SK-N-MC (cell line): ENCODE measurements around the gene LONP2.
"Not testable (repeated sequence)": the region's sequence is repeated elsewhere in the genome, so short reads cannot be mapped to it uniquely, and the experiment has no call there.

Experiments used
- DNase-seq: peaks from one replicate; pipeline ENCODE4 v3.0.0-alpha.2; 2011; ENCODE audit warnings: low read depth, low spot score
- H3K27ac ChIP-seq: fragments of 200-600 bp; sonication (generic); 2 replicates; pipeline ENCODE4 v1.5.1; 2016; ENCODE audit warnings: mixed run types
- H3K36me3 ChIP-seq: fragments of 200-600 bp; sonication (generic); 2 replicates; pipeline ENCODE4 v1.6.1; 2017; ENCODE audit warnings: antibody characterized with exemption, low read length, mixed read lengths; ENCODE audit not compliant: insufficient read depth
- H3K4me3 ChIP-seq: fragments of 200-600 bp; sonication (generic); 2 replicates; pipeline ENCODE4 v1.5.1; 2016
- H3K9ac ChIP-seq: fragments of 200-600 bp; sonication (generic); 2 replicates; pipeline ENCODE4 v1.8.0; 2017; ENCODE audit warnings: mixed run types, mixed read lengths; ENCODE audit not compliant: insufficient read length
- H3K9me3 ChIP-seq: fragments of 200-600 bp; sonication (generic); 2 replicates; pipeline ENCODE4 v1.6.1; 2017; ENCODE audit warnings: low read depth, mild to moderate bottlenecking, antibody characterized with exemption, low read length, moderate library complexity, mixed read lengths
- EZH2 ChIP-seq: fragments of 200-600 bp; sonication (generic); IDR thresholded peaks from one replicate; pipeline ENCODE4 v1.6.1; 2017; ENCODE audit warnings: antibody characterized with exemption
- FOXP2 ChIP-seq: optimal IDR thresholded peaks from 2 replicates; pipeline ENCODE3; 2011; ENCODE audit warnings: mild to moderate bottlenecking, moderate library complexity; ENCODE audit not compliant: insufficient read depth; ENCODE audit errors: extremely low read length, control extremely low read depth
- POLR2AphosphoS5 ChIP-seq: IDR thresholded peaks from 2 replicates; pipeline ENCODE4 v1.6.1; 2012; ENCODE audit warnings: mild to moderate bottlenecking, low read depth, low read length, borderline replicate concordance

LONP2 gene

GRCh38 chr16:48232493-48233040, 11.5 kb upstream of the LONP2 start:
- Histone ChIP-seq H3K4me3 (no peak overlapping the region), H3K36me3 (no peaks in the 10 kb centered on the region), H3K9ac (no peak overlapping the region), H3K9me3 (no peaks in the 10 kb centered on the region), H3K27ac (no peak overlapping the region)
- TF ChIP-seq EZH2 (no peak), FOXP2 (no peak), POLR2AphosphoS5 (no peak)
- DNase-seq: no peak

DNA sequence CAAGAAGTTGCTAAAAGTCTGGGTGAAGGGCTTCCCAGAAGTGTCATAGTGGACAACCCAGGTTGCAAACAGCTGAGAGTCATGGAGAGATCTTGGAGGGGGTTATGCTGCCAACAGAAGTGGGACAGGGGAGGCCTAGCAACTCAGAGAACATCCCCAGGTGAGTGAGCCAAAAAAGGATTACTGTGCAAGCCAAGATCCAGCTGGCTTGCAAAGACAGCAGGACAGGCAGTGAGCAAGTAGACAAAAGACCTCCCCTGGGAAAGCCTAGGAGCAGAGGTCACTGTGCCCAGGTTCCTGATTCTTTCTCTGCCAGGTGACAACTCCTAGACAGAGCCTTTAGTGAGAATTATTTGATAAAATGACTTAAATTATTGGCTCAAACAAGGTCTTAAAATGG, 9.5 kb upstream of the LONP2 start:
- Histone ChIP-seq H3K4me3 (no peak overlapping the region), H3K9ac (no peak overlapping the region), H3K27ac (no peak overlapping the region), H3K9me3 (no peaks in the 10 kb centered on the region), H3K36me3 (no peaks in the 10 kb centered on the region)
- DNase-seq: no peak
- no peak for TF ChIP-seq EZH2
- no peak for TF ChIP-seq POLR2AphosphoS5
- TF ChIP-seq FOXP2: no peak

GRCh38 chr16:48235058-48235555, 9.0 kb upstream of the LONP2 start:
- Histone ChIP-seq H3K27ac (no peak overlapping the region), H3K9ac (no peak overlapping the region), H3K9me3 (no peaks in the 10 kb centered on the region), H3K36me3 (no peaks in the 10 kb centered on the region), H3K4me3 (no peak overlapping the region)
- no peak for TF ChIP-seq FOXP2
- TF ChIP-seq POLR2AphosphoS5: no peak
- no peak for TF ChIP-seq EZH2
- no peak for DNase-seq

GRCh38 chr16:48235556-48236136, 8.5 kb upstream of the LONP2 start:
- no peaks in the 10 kb centered on the region for H3K36me3 ChIP-seq
- no peak overlapping the region for H3K9ac ChIP-seq
- H3K4me3 ChIP-seq: no peak overlapping the region
- no peaks in the 10 kb centered on the region for H3K9me3 ChIP-seq
- no peak for TF ChIP-seq POLR2AphosphoS5
- no peak for TF ChIP-seq FOXP2
- no peak for TF ChIP-seq EZH2
- no peak for DNase-seq
- H3K27ac ChIP-seq: no peak overlapping the region

DNA sequence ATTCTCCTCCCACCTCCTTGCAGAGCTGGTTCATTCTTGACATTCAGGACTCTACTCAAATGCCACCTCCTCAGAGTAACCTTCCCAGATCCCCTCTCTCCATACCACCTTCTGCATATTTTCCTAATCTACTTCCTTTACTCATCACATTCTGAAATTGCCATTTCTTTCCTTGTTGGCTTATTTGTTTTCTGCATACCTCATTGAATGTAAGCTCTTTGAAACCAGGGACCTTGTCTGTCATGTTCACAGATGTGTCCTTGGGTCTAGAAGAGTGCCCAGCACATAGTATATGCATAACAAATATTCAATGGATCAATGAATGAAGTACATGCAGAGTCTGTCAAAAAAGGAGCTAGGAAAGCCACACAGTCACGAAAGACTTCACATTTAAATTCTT, 7.8 kb upstream of the LONP2 start:
- no peaks in the 10 kb centered on the region for H3K36me3 ChIP-seq
- H3K9me3 ChIP-seq: no peaks in the 10 kb centered on the region
- H3K27ac ChIP-seq: no peak overlapping the region
- no peak overlapping the region for H3K4me3 ChIP-seq
- TF ChIP-seq EZH2 (no peak), FOXP2 (no peak), POLR2AphosphoS5 (no peak)
- DNase-seq: no peak
- no peak overlapping the region for H3K9ac ChIP-seq

DNA sequence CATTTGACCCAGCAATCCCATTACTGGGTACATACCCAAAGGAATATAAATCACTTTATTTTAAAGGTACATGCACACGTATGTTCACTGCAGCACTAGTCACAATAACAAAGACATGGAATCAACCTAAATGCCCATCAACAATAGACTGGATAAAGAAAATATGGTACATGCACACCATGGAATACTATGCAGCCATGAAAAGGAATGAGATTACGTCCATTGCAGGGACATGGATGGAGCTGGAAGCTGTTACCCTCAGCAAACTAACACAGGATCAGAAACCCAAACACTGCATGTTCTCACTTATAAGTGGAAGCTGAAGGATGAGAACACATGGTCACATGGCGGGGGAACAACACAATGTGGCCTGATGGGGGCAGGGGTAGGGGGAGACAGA, 4.0 kb upstream of the LONP2 start:
- DNase-seq, H3K9ac ChIP-seq, H3K36me3 ChIP-seq, H3K4me3 ChIP-seq, H3K27ac ChIP-seq, H3K9me3 ChIP-seq: not testable (repeated sequence)

- Histone ChIP-seq H3K9ac (peak overlapping the region; percentile 79), H3K27ac (no peak overlapping the region), H3K4me3 (peak overlapping the region; percentile 80), H3K9me3 (no peaks in the 10 kb centered on the region), H3K36me3 (no peaks in the 10 kb centered on the region)
- TF ChIP-seq FOXP2: no peak
- no peak for TF ChIP-seq EZH2
- no peak for TF ChIP-seq POLR2AphosphoS5
- DNase-seq: no peak
These were observed 729 bp downstream of the LONP2 start for GRCh38 chr16:48244863-48245195.

DNA sequence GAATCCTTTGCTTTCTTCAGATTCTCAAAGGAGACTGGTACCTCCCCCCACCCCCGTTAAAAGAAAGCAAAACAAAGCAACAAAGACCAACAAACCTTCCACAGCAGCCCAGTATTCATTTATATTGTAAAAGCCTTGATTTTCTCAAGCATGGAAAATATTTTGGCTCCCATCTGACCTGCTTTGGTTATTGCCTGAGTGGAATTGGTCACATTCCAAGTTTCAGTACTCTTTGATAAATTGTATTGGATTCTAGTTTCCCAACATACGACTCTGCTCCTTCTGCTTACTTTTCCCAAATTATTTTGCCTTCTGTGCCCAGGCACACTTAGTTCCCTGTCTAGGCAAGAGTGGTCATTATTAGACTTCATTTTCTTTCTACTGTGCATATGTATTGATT, 2.0 kb downstream of the LONP2 start:
- Histone ChIP-seq H3K36me3 (no peaks in the 10 kb centered on the region), H3K27ac (no peak overlapping the region), H3K9me3 (no peaks in the 10 kb centered on the region), H3K4me3 (no peak overlapping the region), H3K9ac (no peak overlapping the region)
- TF ChIP-seq POLR2AphosphoS5: no peak
- no peak for TF ChIP-seq EZH2
- TF ChIP-seq FOXP2: no peak
- no peak for DNase-seq

DNA sequence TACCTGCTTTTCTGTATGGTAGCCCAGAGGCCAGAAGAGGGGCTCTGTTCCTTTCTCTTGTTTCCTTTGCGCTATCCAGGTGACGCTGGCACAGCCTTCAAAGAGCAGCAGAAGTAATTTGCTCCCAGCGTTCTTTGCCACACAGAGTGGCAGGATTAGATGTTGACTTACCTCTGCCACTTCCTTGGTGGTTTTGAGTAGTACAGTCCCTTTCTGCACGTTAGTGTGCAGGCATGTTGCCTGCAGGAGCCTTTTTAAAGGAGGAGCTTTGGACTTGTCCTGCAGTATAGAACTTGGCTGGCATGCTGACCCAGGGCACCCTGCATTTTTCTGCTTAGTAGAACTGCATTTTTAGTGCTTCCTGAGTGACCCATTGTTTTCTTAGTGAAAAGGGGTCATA, 3.2 kb downstream of the LONP2 start, which contains the start of gene ABCC11:
ABCC11 (minus strand) TSS at position 229 of the 400 bp plus-strand sequence. CDS start 15,618 bp downstream, outside the sequence.
- Histone ChIP-seq H3K4me3 (no peak within 1 kb of the TSS), H3K9ac (no peak within 1 kb of the TSS), H3K27ac (no peak within 1 kb of the TSS), H3K36me3 (no peaks in the 10 kb centered on the region), H3K9me3 (no peaks in the 10 kb centered on the region)
- TF ChIP-seq EZH2: no peak
- TF ChIP-seq POLR2AphosphoS5: no peak
- no peak for TF ChIP-seq FOXP2
- no peak for DNase-seq
